GM18870 (cell line): Measurements from ENCODE around the gene MB21D2.
A peak's percentile ranks its signal among the peaks of the same experiment; 100 is the strongest.
"Not testable (repeated sequence)": the region's sequence is repeated elsewhere in the genome, so short reads cannot be mapped to it uniquely, and the experiment has no call there.

ENCODE experiments used
- ATAC-seq: cut with Tn5 transposase; IDR thresholded peaks from one replicate; pipeline ENCODE4 v1.9.1; 2021; ENCODE audit warnings: moderate library complexity; ENCODE audit not compliant: unreplicated experiment

Gene MB21D2

GRCh38 chr3:192817053-192817452, 100.6 kb downstream of the MB21D2 start:
- peak; percentile 44 for ATAC-seq

DNA sequence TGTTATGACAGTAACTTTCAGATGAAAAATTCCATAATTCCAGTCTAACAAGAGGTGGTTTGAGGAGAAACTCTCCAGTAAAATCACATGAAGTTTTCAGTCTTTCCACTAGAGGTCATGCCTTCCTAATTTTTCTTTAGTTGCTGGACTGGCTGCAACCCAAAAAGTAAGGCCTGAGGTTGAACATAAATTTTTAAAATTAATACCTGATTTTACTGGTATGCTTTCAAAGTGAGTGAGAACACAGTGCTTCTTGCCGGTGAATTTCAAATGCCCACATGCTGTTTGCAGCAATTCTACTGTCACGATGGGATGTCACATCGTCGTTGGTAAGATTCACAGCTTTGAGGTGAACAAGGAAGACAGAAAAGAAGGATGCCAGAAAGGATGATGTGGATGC, 101.3 kb downstream of the MB21D2 start:
- ATAC-seq: no peak

DNA sequence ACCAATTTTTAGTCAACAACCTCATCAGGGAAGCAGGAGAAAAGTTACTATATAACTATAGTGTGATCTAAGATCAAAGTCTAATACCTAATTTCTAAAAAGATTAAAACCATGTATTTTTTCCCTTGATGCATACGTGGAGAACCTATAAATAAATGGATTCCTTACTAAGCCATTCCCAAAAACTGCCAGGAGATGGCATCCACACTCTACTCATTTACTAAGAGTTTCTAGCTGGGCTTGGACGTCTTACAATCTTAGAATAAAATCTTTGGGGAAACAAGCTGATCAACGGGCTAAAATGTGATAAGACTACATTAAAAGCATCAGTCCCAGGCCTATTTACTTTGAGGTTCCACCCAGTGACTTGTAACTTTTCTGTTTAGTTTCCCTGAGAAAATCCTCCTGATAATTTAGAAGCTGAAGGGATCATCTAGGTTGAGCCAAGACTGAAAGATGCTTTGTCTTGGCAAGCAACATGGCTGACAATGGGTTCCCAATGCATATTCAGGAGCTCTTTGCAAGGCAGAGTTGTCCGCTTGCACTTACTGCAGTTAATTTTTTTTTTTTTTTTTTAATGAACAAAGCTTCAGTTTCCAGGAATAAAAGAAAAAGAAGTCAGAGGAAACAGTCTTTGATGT, 104.8 kb downstream of the MB21D2 start:
- no peak for ATAC-seq

GRCh38 chr3:192805711-192806110, 111.9 kb downstream of the MB21D2 start:
- no peak for ATAC-seq

DNA sequence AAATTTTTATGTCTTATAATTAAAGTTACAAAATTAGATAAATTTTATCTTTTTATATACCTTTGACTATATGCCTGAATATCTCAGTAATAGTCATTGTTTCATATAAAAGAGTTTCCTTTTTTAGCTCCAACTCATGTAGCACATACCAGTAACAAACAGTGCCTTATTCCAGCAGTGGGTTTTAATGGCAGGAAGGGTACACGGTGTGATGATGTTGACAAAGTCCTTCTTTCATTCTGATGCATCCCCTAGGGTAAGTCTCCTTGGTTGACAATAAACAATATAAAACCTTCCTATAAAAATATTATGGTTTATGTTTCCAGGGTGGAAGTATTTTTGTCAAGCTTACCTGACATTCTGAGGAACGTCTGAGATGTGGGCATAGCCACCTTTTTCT, 113.2 kb downstream of the MB21D2 start:
- no peak for ATAC-seq

DNA sequence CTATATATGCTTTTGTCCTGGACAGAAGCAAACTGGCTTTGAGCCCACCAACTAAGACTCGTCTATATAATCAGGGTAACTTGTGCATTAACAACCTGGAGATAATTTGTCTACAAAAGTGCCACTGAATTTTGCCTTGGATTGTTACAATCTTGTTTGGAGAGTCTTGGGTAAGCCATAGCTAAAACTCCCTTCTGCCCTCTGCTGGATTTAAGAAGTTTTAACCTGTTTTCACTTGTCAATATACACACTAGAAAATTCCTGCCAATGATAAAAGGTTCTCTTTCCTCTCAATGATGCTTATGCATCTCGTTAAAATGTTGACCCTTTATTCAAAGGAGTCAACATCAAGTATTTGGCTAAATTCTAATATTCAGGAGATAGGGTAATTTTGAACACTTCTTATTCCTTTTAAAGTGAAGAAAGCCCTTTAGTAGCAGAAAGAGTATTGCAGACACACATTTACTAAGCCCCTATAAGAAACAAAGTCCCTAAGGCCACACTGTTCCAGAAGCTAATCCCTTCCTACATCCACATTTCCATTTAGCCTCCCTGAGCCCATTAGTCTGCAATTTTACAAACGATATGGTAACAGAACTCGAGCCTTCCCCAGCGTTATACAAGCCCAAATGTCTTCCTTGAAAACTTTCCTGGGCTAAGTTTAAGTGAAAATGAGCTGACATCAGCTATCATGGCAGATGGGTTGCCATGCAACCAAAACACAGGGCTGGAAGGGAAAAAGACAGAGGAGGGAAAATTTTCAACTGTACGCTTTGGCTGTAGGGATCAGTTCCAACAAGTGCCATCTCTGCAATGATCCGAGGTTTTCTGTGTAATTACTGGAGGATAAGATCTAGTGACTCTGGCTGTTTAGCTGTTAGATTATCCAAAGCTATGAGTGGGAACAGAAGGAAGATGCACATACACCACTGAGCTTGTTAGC, 114.4 kb downstream of the MB21D2 start:
- ATAC-seq: no peak

- ATAC-seq: no peak
These were observed 115.7 kb downstream of the MB21D2 start for GRCh38 chr3:192801985-192802384.

DNA sequence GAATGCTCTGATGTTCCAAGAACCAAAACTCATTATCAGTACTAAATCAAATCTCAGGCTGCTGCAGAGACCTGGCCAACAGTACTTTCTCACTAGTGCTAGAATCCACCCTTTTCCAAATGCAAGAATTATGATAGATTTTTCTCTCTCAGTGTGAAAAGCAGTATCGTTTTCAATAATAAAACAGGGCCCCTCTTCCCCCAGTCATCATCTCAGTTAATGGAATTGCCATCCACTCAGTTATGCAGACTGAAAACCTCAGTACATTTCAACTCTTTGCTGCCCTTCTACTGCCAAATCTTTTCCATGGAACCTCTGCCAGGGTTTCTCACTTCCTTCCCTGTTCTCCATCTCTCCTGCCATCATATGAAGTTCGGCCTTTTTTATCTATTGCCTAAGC, 117.9 kb downstream of the MB21D2 start:
- no peak for ATAC-seq

GRCh38 chr3:192795021-192795420, 122.6 kb downstream of the MB21D2 start:
- no peak for ATAC-seq

DNA sequence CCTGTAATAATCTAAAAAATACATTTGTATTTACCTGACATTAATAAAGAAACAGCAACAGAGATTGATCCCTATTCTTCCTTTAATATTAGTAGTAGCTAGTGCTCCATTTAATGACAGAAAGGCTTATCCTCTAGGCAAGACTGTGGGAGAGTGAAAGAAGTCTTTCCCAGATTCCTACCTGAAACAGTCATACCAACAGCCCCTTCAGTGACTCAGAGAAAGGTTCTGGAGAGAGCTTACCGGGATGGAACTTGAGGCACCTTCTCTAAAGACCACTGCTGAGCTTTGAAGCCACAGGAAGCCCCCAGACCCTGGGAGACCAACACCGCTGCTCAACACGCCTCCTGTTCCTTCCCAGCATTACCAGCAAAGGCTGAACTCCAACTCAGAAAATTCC, 123.4 kb downstream of the MB21D2 start:
- no peak for ATAC-seq

DNA sequence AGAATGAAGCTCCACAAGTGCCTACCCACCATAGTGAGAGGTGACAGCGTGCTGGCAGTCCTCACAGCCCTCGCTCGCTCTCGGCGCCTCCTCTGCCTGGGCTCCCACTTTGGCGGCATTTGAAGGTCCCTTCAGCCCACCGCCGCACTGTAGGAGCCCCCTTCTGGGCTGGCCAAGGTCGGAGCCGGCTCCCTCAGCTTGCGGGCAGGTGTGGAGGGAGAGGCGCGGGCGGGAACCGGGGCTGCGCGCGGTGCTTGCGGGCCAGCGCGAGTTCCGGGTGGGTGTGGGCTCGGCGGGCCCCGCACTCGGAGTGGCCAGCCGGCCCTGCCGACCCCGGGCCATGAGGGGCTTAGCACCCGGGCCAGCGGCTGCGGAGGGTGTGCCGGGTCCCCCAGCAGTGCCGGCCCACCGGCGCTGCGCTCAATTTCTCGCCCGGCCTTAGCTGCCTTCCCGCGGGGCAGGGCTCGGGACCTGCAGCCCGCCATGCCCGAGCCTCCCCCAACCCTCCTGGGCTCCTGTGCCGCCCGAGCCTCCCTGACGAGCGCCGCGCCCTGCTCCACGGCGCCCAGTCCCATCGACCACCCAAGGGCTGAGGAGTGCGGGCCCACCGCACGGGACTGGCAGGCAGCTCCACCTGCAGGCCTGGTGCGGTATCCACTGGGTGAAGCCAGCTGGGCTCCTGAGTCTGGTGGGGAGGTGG, 128.7 kb downstream of the MB21D2 start:
- not testable (repeated sequence) for ATAC-seq

DNA sequence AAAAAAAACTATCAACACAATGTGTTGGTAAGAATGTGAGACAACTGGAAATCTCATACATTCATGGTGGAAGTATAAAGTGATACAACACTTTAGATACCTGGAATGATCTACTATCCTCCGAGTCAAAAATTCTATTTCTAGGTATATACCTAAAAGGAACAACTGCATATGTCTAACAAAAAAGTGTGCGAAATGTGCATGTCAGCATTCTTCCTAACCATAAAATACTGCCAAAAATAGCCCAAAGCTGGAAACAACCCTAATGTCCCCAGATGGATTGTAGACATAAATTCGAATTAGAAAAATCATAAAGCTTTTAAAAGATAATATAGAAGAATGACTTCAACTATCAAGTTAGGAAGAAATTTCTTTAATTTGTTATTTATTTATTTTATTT, 139.1 kb downstream of the MB21D2 start:
- ATAC-seq: no peak

DNA sequence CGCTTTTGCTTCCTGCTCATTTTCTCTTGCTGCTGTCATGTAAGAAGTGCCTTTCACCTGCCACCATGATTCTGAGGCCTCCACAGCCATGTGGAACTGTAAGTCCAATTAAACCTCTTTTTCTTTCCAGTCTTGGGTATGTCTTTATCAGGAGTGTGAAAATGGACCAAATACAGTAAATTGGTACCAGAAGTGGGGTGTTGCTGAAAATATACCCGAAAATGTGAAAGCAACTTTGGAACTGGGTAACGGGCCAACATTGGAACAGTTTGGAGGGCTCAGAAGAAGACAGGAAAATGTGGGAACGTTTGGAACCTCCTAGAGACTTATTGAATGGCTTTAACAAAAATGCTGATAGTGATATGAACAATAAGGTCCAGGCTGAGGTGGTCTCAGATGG, 143.3 kb downstream of the MB21D2 start:
- ATAC-seq: not testable (repeated sequence)

DNA sequence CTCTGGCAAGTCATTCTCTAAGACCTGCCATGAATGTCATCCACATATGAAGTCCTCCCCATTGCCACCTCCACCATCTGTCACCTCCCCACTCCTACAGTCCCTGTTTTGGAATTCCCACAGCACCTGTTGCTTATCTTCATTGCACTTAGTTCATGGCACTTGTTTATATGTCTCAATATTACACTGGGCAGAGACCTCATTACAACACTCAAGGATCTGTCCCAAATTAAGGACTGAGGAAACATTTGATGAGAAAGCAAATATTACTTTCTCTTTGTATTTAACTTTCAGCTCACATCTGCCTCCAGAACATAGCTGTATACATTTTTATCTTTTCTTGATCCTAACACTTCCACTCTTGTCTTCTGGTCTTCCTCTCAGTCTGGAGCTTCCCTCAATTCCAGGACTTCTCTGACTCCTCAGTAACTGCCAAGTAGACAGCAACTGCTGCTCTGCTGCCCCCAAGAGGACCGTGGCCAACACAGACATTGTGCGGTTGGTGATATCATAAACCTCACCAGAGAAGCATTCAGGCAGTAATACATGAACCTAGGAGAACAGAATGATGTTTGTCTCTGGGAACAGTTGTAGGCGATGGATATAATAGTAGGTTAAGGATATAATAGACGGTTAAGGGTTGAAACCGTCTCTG, 145.3 kb downstream of the MB21D2 start:
- no peak for ATAC-seq

DNA sequence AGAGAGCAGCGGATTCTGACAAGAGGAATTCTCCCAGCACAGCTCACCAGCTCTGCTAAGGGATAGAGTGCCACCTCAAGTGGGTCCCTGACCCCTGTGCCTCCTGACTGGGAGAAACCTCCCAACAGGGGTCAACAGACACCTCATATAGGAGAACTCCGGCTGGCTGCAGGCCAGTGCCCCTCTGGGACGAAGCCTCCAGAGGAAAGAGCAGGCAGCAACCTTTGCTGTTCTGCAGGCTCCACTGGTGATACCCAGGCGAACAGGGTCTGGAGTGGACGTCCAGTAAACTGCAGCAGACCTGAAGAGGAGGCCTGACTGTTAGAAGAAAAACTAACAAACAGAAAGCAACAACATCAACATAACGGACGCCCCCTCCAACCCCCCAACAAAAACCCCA, 159.0 kb downstream of the MB21D2 start:
- no peak for ATAC-seq

- ATAC-seq: no peak
These were observed 166.5 kb downstream of the MB21D2 start for GRCh38 chr3:192751148-192751547.

GRCh38 chr3:192750201-192750600, 167.5 kb downstream of the MB21D2 start:
- no peak for ATAC-seq

- no peak for ATAC-seq
These were observed 169.9 kb downstream of the MB21D2 start for GRCh38 chr3:192747746-192748145.

DNA sequence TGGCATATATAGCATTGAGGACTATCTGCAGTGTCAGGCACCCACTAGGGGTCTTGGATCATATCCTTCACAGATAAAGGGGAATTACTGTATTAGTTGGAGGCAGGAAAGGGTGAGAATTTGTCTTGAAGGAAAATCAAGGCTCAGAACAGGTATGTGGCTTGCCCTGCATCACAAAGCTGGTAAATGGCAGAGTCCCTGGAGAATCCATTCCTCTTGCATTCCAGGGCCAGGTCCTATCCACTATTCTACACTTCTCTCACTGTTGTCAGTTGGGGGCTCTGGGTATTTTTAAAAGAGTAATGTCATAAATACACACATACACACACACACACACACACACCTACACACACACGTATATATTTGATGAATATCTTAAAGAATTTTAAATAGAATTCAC, 170.5 kb downstream of the MB21D2 start:
- no peak for ATAC-seq
